HG02938 (cell line): Measurements from ENCODE around the gene ADGRA1.

ENCODE experiments used
- ATAC-seq: cut with Tn5 transposase; IDR thresholded peaks from one replicate; pipeline ENCODE4 v1.9.1; 2021; ENCODE audit warnings: mild to moderate bottlenecking, moderate library complexity; ENCODE audit not compliant: unreplicated experiment

ADGRA1 gene

GRCh38 chr10:133055470-133055869, 32.3 kb upstream of the ADGRA1 start:
- no peak for ATAC-seq

GRCh38 chr10:133056001-133056400, 31.7 kb upstream of the ADGRA1 start:
- ATAC-seq, result no peak

- ATAC-seq, result no peak
These were observed 31.0 kb upstream of the ADGRA1 start for GRCh38 chr10:133056651-133057178.

- no peak for ATAC-seq
These were observed 29.2 kb upstream of the ADGRA1 start for GRCh38 chr10:133058331-133059092.

- ATAC-seq, result no peak
These were observed 28.6 kb upstream of the ADGRA1 start for GRCh38 chr10:133059093-133059470.

- ATAC-seq, result no peak
These were observed 28.2 kb upstream of the ADGRA1 start for GRCh38 chr10:133059571-133059970.

GRCh38 chr10:133060022-133060421, 27.7 kb upstream of the ADGRA1 start:
- ATAC-seq, result no peak

GRCh38 chr10:133060466-133060865, 27.3 kb upstream of the ADGRA1 start:
- no peak for ATAC-seq

- ATAC-seq, result no peak
These were observed 26.8 kb upstream of the ADGRA1 start for GRCh38 chr10:133060881-133061280.

GRCh38 chr10:133061296-133062038, 26.3 kb upstream of the ADGRA1 start:
- ATAC-seq, result no peak

GRCh38 chr10:133062085-133062484, 25.6 kb upstream of the ADGRA1 start:
- ATAC-seq, result no peak

GRCh38 chr10:133062635-133063034, 25.1 kb upstream of the ADGRA1 start:
- no peak for ATAC-seq

GRCh38 chr10:133067149-133068105, 20.3 kb upstream of the ADGRA1 start:
- no peak for ATAC-seq

GRCh38 chr10:133068111-133069032, 19.4 kb upstream of the ADGRA1 start:
- no peak for ATAC-seq

GRCh38 chr10:133069033-133069525, 18.6 kb upstream of the ADGRA1 start:
- no peak for ATAC-seq

GRCh38 chr10:133070405-133070804, 17.3 kb upstream of the ADGRA1 start:
- no peak for ATAC-seq

- no peak for ATAC-seq
These were observed 16.9 kb upstream of the ADGRA1 start for GRCh38 chr10:133070810-133071209.

GRCh38 chr10:133071733-133072132, 16.0 kb upstream of the ADGRA1 start:
- ATAC-seq, result no peak

- ATAC-seq, result no peak
These were observed 15.5 kb upstream of the ADGRA1 start for GRCh38 chr10:133072196-133072595.
